SHP77 treated with DMSO at 0.1 percent for 48 hours (cell line): ENCODE measurements around the gene UAP1L1.
A peak's percentile ranks its signal among the peaks of the same experiment; 100 is the strongest.

ENCODE experiments used
- DNase-seq: peaks from one replicate; lab custom pipeline; 2025; lab: John Stamatoyannopoulos, UW

Gene UAP1L1

GRCh38 chr9:137075275-137075775 is 2.0 kb upstream of the UAP1L1 start:
- DNase-seq = no peak

DNA sequence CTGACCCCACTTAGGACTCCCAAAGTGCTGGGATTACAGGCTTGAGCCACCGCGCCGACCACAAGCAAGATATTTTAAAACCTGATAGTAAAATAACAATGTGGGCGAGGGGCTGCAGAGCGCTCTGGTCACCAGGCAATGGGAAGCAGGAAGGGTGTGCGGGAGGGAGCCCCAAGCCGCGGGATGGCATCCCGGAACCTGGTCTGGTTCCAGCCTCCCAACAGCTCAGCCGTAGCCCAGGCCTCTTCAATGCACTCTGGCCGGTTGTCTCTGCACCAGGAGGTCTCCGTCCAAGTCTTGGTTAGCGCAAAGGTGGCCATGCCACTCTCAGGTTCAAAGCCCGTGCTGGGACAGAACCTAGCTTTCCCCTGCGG is 694 bp upstream of the UAP1L1 start:
- no peak for DNase-seq

- DNase-seq = no peak
Measured at GRCh38 chr9:137077758-137078693, 709 bp downstream of the UAP1L1 start.

DNA sequence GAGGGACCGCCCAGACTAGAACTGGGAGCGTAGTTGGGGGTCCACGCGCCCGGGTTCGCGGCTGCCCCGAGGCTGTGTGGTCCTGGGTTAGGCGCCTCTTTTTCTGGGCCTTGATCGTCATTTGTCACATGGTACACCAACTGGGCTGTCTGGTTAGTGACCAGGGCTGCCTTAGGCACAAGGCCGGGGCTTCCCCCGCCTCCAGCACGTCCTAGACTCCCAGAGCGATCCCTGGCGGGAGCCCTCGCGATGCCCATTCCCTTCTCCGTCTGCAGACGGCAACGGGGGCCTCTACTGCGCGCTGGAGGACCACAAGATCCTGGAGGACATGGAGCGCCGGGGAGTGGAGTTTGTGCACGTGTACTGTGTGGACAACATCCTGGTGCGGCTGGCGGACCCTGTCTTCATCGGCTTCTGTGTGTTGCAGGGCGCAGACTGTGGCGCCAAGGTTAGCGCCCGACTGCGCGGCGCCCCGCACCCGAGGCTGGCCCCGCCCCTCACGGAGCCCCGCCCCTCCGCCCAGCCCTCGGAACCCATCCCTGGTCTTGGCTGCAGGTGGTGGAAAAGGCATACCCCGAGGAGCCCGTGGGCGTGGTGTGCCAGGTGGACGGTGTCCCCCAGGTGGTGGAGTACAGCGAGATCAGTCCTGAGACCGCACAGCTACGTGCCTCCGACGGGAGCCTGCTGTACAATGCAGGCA is 1.5 kb downstream of the UAP1L1 start:
- DNase-seq = no peak

- DNase-seq = no peak
Measured at GRCh38 chr9:137079401-137079787, 2.1 kb downstream of the UAP1L1 start.

GRCh38 chr9:137080260-137081122 is 3.2 kb downstream of the UAP1L1 start:
- DNase-seq = no peak

DNA sequence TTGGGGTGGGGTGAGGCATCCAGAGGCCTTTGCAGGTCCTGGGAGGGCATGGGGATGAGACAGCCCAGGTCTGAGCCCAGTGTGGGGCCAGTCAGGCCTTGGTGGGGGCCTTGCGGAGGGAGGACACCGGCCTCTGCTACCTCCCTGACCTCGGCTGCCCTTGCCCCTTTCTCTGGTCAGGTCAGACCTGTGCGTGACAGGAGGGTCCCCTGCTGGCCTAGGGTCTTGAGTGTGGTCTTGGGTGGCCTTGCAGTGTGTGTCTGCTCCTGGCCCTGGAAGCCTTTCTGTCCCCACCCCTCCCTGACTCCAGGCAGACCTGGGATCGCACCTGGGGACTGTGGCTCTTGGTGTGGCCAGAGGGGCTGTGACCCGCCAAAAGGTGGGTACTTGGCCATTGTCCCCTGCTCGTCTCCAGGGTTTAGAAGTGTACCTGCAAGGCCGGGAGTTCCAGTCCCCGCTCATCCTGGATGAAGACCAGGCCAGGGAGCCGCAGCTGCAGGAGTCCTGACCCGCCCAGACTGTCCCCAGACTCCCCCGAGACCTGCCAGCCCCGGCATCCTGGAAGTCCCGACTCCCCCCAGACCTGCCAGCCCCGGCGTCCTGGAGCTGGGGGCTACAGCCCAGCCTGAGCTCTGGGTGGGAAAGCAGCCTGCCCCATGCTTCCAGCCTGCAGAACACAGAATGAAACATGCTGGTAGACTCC is 5.1 kb downstream of the UAP1L1 start:
- no peak for DNase-seq

- DNase-seq = no peak
Measured at GRCh38 chr9:137082925-137083290, 5.6 kb downstream of the UAP1L1 start.

DNA sequence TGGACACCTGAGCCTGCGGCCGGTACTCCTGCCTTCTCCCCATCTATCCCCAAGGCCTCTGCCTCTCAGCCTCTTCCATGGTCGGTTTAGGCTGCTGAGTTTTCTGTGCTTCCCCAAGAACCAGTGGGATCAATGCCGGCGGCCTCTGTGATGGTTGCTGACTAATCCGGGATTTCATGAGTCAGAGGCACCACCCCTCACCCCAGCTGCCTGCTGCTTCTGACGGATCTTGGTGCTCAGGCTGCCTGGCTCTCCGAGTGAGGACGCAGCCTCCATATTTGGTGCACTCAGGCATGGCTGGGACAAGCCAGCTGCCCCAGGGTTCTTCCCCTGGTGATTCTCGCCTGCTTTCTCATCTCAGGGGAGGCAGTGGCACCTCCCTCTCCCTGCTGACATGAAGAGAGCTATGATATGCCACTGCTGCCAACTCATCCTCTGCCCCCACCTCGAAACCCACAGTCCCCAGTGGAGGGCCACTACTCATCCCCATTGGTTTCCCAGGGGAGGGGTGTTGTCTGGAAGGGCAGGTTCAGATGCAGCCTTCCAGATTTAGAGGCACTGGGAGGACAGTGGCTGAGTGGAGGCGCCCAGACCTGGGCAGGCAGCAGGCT is 6.2 kb downstream of the UAP1L1 start:
- no peak for DNase-seq

- DNase-seq = no peak
Measured at GRCh38 chr9:137084526-137084925, 7.2 kb downstream of the UAP1L1 start.

DNA sequence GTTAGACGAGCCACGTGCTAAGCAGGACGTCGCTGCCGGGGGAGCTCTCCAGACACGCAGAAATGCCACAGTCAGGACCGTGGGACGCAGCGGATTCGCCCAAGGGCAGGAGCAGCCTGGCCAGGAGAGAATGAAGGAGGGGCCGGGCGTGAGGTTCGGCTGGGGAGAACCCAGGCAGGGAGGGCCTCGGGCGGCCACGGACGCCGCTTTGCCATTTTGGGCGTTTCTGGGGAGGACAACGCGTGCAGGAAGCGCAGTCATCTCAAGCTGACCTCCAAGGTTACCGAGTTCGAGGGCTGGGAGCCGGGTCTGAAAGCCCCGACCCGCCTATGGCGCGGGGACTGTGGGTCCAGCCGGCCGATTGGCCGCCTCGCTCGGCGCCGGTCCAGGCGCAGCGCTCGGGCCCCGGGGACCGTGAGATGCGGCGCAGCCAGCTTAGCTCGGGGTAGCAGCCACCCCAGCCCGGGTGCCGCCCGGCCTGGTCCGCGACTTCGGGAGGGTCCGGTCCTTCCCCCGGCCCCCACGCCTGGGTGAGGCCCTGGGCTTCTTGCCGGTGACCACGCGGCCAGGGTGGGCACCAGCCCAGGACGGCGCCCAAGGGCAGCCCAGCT is 8.7 kb downstream of the UAP1L1 start:
- no peak for DNase-seq

GRCh38 chr9:137086531-137087408 is 9.5 kb downstream of the UAP1L1 start, which contains the start of gene MAN1B1:
MAN1B1 (plus strand) TSS chr9:137086985; CDS start chr9:137087000, 15 bp downstream.
- peak; percentile 99 for DNase-seq

- no peak for DNase-seq
Measured at GRCh38 chr9:137087409-137087925, 10.2 kb downstream of the UAP1L1 start.

DNA sequence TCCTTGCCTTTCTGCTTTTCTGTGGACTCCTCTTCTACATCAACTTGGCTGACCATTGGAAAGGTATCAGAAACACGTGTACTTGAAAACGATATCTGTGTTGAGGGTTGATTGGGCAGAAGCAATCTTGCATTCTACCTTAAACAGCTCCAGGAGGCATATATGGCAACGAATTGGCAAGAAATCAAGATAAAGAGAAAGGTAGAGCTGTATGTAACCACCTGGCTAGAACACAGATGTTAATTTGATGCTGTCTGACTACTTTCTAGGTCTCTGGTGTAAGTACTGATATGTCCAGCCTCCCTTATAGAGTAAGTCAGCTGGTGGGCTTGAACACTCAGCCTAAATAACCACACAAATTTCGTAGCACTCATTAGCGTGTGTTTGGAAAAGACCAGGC is 10.8 kb downstream of the UAP1L1 start:
- DNase-seq = no peak

- DNase-seq = no peak
Measured at GRCh38 chr9:137089232-137089947, 12.1 kb downstream of the UAP1L1 start.

DNA sequence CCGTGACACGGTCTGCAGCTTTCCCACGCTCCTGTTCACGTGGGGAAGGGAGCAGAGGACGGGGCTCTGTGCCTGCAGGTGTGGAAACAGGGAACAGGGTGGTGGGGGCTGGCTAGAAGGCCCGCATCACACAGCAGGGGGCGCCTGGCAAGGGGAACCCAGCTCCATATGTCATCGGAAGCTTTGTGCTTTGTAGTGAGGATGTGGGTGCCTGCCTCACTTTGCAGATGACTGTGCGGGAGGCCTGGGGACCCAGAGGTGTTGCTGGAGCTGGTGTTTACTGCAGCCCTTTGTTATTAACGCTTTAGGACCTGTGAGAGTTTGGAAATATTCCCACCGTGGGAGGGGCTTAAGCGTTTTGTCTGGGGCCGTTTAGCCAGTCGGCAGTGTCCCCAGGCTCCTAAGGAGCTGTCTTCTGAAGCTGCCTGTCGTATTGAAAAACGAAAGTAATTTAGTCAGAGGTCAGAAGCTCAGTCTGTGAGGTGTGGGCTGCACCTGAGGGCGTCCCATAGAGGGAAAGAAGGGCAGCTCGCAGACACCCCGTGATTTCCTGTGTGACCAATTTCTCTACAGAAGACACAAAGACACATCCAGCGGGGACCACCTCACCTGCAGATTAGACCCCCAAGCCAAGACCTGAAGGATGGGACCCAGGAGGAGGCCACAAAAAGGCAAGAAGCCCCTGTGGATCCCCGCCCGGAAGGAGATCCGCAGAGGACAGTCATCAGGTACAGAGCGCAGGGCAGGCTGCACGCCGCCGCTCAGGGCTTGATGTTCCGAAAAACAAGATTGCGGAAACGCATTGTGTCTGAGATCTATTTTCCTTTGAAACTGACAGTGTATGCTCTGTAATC is 18.6 kb downstream of the UAP1L1 start:
- DNase-seq = no peak

GRCh38 chr9:137096785-137097546 is 19.6 kb downstream of the UAP1L1 start:
- DNase-seq = no peak
